Activated T-helper 1 cell treated with anti-CD3 and anti-CD28 coated beads, Interleukin-12 subunit alpha, Interleukin-12 subunit beta, Interleukin-2, Interleukin-4 antibody, amounts not matched to agents 30 ng/mL and 10 ng/mL and 1 ng/mL, durations not matched to agents 14 hours and 24 hours and 36 hours (primary cell): Measurements from ENCODE around the gene CIDEC. TPM values are rescaled to one million over a fixed set of nuclear protein-coding genes. Genes with fewer than 3 reads are reported as not detected.
"Not testable (repeated sequence)": the region's sequence is repeated elsewhere in the genome, so short reads cannot be mapped to it uniquely, and the experiment has no call there.

Experiments used
- DNase-seq: peaks from one replicate; pipeline ENCODE4 v3.0.0; 2021; ENCODE audit warnings: low spot score
- H3K27ac Mint-ChIP-seq: one replicate; pipeline ENCODE4 v1.8.0; 2021; ENCODE audit warnings: mild to moderate bottlenecking, mixed read lengths
- H3K27me3 Mint-ChIP-seq: one replicate; pipeline ENCODE4 v1.8.0; 2022; ENCODE audit warnings: mild to moderate bottlenecking, moderate library complexity, mixed read lengths; ENCODE audit not compliant: insufficient read depth
- H3K36me3 Mint-ChIP-seq: one replicate; pipeline ENCODE4 v1.8.0; 2021; ENCODE audit warnings: low read depth, mixed read lengths
- H3K4me1 Mint-ChIP-seq: one replicate; pipeline ENCODE4 v1.8.0; 2021; ENCODE audit warnings: low read depth, mixed read lengths
- H3K4me3 Mint-ChIP-seq: one replicate; pipeline ENCODE4 v1.8.0; 2021; ENCODE audit warnings: mild to moderate bottlenecking, moderate library complexity, mixed read lengths
- H3K9me3 Mint-ChIP-seq: one replicate; pipeline ENCODE4 v1.8.0; 2021; ENCODE audit warnings: mixed read lengths
- intact Hi-C: fragments of 100-400 bp; cut with micrococcal nuclease; formaldehyde crosslinking; loops from one replicate; pipeline ENCODE4 v1.15.1; 2024
- total RNA-seq: library from RNA; stranded (reverse); gene quantifications from 2 replicates; pipeline ENCODE4 v1.2.3, GENCODE V29; 2022

CIDEC gene
- total RNA-seq, 1 donor from 2014 or later = not detected

- H3K36me3 Mint-ChIP-seq, H3K4me3 Mint-ChIP-seq, DNase-seq, H3K9me3 Mint-ChIP-seq, H3K27ac Mint-ChIP-seq: not testable (repeated sequence)
- H3K27me3 Mint-ChIP-seq = peaks cover 22% of the 10 kb centered on the region
- peaks cover 18% of the 10 kb centered on the region for H3K4me1 Mint-ChIP-seq
- intact Hi-C loops = loop anchor here (10.0 kb wide), 1 partner anchor 267 kb away; the partner anchor contains the start of gene BRK1
Observed at GRCh38 chr3:9847870-9848269, 32.2 kb downstream of the CIDEC start.

- Mint-ChIP-seq H3K27ac (no peak overlapping the region), H3K4me3 (no peak overlapping the region), H3K9me3 (no peaks in the 10 kb centered on the region), H3K27me3 (peaks cover 14% of the 10 kb centered on the region), H3K4me1 (peaks cover 24% of the 10 kb centered on the region), H3K36me3 (peaks cover 4% of the 10 kb centered on the region)
- DNase-seq = no peak
- intact Hi-C loops = loop anchor here (10.0 kb wide), 1 partner anchor 268 kb away; the partner anchor contains the start of gene BRK1
Observed at GRCh38 chr3:9846931-9847488, 33.0 kb downstream of the CIDEC start.

- Mint-ChIP-seq H3K4me1 (peaks cover 28% of the 10 kb centered on the region), H3K9me3 (no peaks in the 10 kb centered on the region), H3K4me3 (no peak overlapping the region), H3K27ac (no peak overlapping the region), H3K27me3 (peaks cover 12% of the 10 kb centered on the region), H3K36me3 (peaks cover 12% of the 10 kb centered on the region)
- no peak for DNase-seq
- intact Hi-C loops = loop anchor here (10.0 kb wide), 1 partner anchor 269 kb away; the partner anchor contains the start of gene BRK1
Observed at GRCh38 chr3:9846231-9846630, 33.8 kb downstream of the CIDEC start.

- Mint-ChIP-seq H3K36me3 (peaks cover 19% of the 10 kb centered on the region), H3K4me3 (peak within 1 kb of the TSS; percentile 98), H3K27me3 (no peaks in the 10 kb centered on the region), H3K4me1 (peaks cover 28% of the 10 kb centered on the region), H3K9me3 (no peaks in the 10 kb centered on the region), H3K27ac (peak within 1 kb of the TSS; percentile 91)
- intact Hi-C loops = loop anchor here (1.0 to 10.0 kb wide), 12 partner anchors 35 to 477 kb away; partner anchors contain the start of genes ARPC4, BRK1, BRPF1 and FANCD2
- DNase-seq = peak; percentile 95
Observed at GRCh38 chr3:9843715-9844438, 36.2 kb downstream of the CIDEC start, which contains the start of gene RPUSD3. Gene RPUSD3, minus strand, starts transcription at chr3:9844008. Its CDS starts 18 bp downstream, at chr3:9843990.

GRCh38 chr3:9841015-9841414, 39.0 kb downstream of the CIDEC start:
- Mint-ChIP-seq H3K27ac (no peak overlapping the region), H3K4me1 (peaks cover 24% of the 10 kb centered on the region), H3K9me3 (no peaks in the 10 kb centered on the region), H3K27me3 (no peaks in the 10 kb centered on the region), H3K36me3 (peaks cover 23% of the 10 kb centered on the region), H3K4me3 (no peak overlapping the region)
- DNase-seq = no peak
- intact Hi-C loops = loop anchor here (10.0 kb wide), 1 partner anchor 274 kb away; the partner anchor contains the start of gene BRK1

- DNase-seq = no peak
- intact Hi-C loops = no loop called here
- no peaks in the 10 kb centered on the region for H3K9me3 Mint-ChIP-seq
- H3K4me3 Mint-ChIP-seq = no peak overlapping the region
- peaks cover 10% of the 10 kb centered on the region for H3K4me1 Mint-ChIP-seq
- H3K36me3 Mint-ChIP-seq = peaks cover 32% of the 10 kb centered on the region
- H3K27ac Mint-ChIP-seq = no peak overlapping the region
- H3K27me3 Mint-ChIP-seq = no peaks in the 10 kb centered on the region
Observed at GRCh38 chr3:9838856-9839255, 41.2 kb downstream of the CIDEC start.

GRCh38 chr3:9837701-9838582, 42.1 kb downstream of the CIDEC start:
- Mint-ChIP-seq H3K27ac (no peak overlapping the region), H3K27me3 (no peaks in the 10 kb centered on the region), H3K4me1 (peaks cover 10% of the 10 kb centered on the region), H3K4me3 (no peak overlapping the region), H3K36me3 (peaks cover 32% of the 10 kb centered on the region), H3K9me3 (no peaks in the 10 kb centered on the region)
- DNase-seq = no peak
- intact Hi-C loops = no loop called here

GRCh38 chr3:9834520-9835380, 45.3 kb downstream of the CIDEC start:
- no peak overlapping the region for H3K27ac Mint-ChIP-seq
- H3K27me3 Mint-ChIP-seq = no peaks in the 10 kb centered on the region
- peaks cover 7% of the 10 kb centered on the region for H3K4me1 Mint-ChIP-seq
- peaks cover 18% of the 10 kb centered on the region for H3K36me3 Mint-ChIP-seq
- no peak for DNase-seq
- H3K9me3 Mint-ChIP-seq = no peaks in the 10 kb centered on the region
- no peak overlapping the region for H3K4me3 Mint-ChIP-seq
- intact Hi-C loops = no loop called here

GRCh38 chr3:9833078-9833477, 47.0 kb downstream of the CIDEC start:
- H3K9me3 Mint-ChIP-seq = no peaks in the 10 kb centered on the region
- intact Hi-C loops = no loop called here
- no peak overlapping the region for H3K27ac Mint-ChIP-seq
- no peak overlapping the region for H3K4me3 Mint-ChIP-seq
- no peak for DNase-seq
- peaks cover 7% of the 10 kb centered on the region for H3K4me1 Mint-ChIP-seq
- H3K36me3 Mint-ChIP-seq = peaks cover 19% of the 10 kb centered on the region
- no peaks in the 10 kb centered on the region for H3K27me3 Mint-ChIP-seq

GRCh38 chr3:9831253-9831652, 48.8 kb downstream of the CIDEC start:
- no peak overlapping the region for H3K27ac Mint-ChIP-seq

GRCh38 chr3:9828801-9829755, 51.0 kb downstream of the CIDEC start:
- no peak for DNase-seq
- no peak overlapping the region for H3K4me3 Mint-ChIP-seq
- H3K9me3 Mint-ChIP-seq = no peaks in the 10 kb centered on the region
- intact Hi-C loops = no loop called here
- peaks cover 13% of the 10 kb centered on the region for H3K36me3 Mint-ChIP-seq
- H3K27ac Mint-ChIP-seq = no peak overlapping the region
- no peaks in the 10 kb centered on the region for H3K27me3 Mint-ChIP-seq
- peaks cover 7% of the 10 kb centered on the region for H3K4me1 Mint-ChIP-seq

More at GRCh38 chr3:9831253-9831652, 48.8 kb downstream of the CIDEC start:
- H3K36me3 Mint-ChIP-seq = peaks cover 23% of the 10 kb centered on the region
- H3K27me3 Mint-ChIP-seq = no peaks in the 10 kb centered on the region
- no peak for DNase-seq
- H3K9me3 Mint-ChIP-seq = no peaks in the 10 kb centered on the region
- peaks cover 7% of the 10 kb centered on the region for H3K4me1 Mint-ChIP-seq
- intact Hi-C loops = no loop called here
- no peak overlapping the region for H3K4me3 Mint-ChIP-seq
